ENCODE results near the gene CAPN1. TPM values are rescaled to one million over a fixed set of nuclear protein-coding genes. Genes with fewer than 3 reads are reported as not detected.

CAPN1 gene
- total and polyA plus RNA-seq, 9 of the 15 experiments (the other 6 are each of a cell fraction or from before 2014, with no cell fraction given), result 3.5 to 199 (median 61.6) TPM

DNA sequence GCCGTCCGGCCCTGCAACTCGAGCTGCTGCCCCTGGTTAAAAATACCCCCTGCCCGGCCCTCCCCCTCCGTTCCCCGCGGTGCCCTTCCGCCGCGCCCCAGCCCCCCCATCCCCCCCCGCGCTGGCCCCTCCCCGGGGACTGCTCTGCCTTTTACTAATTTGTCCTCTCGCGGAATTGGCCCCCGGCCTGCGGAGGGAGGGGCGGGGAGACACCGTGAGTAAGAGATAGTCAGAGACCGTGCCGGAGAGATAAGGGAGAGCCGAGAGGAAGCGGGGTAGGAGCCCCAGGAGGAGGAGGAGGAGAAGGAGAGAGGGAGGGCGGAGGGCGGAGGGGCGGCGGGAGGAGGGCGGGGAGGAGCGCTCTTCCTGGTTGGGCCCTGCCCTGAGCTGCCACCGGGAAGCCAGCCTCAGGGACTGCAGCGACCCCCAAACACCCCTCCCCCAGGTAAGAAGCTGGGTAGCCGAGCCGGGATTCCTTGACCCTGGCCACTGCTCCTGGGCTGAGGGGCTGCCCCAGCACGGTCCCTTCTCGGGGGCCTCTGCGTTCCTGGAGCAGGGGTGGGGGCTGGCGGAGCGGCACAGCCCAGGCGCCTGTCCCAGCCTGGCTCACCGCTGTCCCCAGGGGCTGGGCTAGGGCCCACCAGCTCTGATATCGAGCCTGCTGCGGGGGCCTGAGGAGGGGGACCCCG, at the start of gene CAPN1 (continued):
- TF ChIP-seq, protein P1, sequence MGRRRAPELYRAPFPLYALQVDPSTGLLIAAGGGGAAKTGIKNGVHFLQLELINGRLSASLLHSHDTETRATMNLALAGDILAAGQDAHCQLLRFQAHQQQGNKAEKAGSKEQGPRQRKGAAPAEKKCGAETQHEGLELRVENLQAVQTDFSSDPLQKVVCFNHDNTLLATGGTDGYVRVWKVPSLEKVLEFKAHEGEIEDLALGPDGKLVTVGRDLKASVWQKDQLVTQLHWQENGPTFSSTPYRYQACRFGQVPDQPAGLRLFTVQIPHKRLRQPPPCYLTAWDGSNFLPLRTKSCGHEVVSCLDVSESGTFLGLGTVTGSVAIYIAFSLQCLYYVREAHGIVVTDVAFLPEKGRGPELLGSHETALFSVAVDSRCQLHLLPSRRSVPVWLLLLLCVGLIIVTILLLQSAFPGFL (CRISPR knock-in tag; IDR thresholded peaks at IDR 0.05), result no peak
- TF ChIP-seq ZNF197 (CRISPR knock-in tag; IDR thresholded peaks at IDR 0.05; ENCODE audit: low read depth), result no peak
- no peak for TF ChIP-seq ZNF778 (CRISPR knock-in tag; IDR thresholded peaks at IDR 0.05)
- TF ChIP-seq, protein P2, sequence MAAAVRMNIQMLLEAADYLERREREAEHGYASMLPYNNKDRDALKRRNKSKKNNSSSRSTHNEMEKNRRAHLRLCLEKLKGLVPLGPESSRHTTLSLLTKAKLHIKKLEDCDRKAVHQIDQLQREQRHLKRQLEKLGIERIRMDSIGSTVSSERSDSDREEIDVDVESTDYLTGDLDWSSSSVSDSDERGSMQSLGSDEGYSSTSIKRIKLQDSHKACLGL (CRISPR knock-in tag; IDR thresholded peaks at IDR 0.05; ENCODE audit: borderline replicate concordance, poor library complexity, severe bottlenecking), result no peak
- TF ChIP-seq RFX1 (IDR thresholded peaks at IDR 0.05), result no peak
- no peak for TF ChIP-seq WHSC1 (IDR thresholded peaks at IDR 0.05; ENCODE audit: low read length)
- TF ChIP-seq FOXP1 (CRISPR knock-in tag; IDR thresholded peaks at IDR 0.05), result no peak
- TF ChIP-seq POLR2G (IDR thresholded peaks at IDR 0.05; ENCODE audit: low read depth, low read length), result no peak
- peak; percentile 79 for TF ChIP-seq JUND (IDR thresholded peaks at IDR 0.05; ENCODE audit: borderline replicate concordance, low read depth, low read length)
- TF ChIP-seq JUND (tag; IDR thresholded peaks at IDR 0.05; ENCODE audit: borderline replicate concordance, low read depth, low read length), result peak; percentile 42; the same call in 1 of the 3 replicates
- TF ChIP-seq SP1 (CRISPR knock-in tag; IDR thresholded peaks at IDR 0.05), result 0 out of 2 replicates have a peak, but pooled peaks have one; percentile 31
- TF ChIP-seq CEBPG (CRISPR knock-in tag; IDR thresholded peaks at IDR 0.05), result no peak
- no peak for TF ChIP-seq CEBPG (tag; conservative IDR thresholded peaks at IDR 0.05 in 1 of 2, IDR thresholded peaks at IDR 0.05 in 1 of 2)
- no peak for TF ChIP-seq ZNF253 (CRISPR knock-in tag; conservative IDR thresholded peaks at IDR 0.05)
- TF ChIP-seq ZNF589 (CRISPR knock-in tag; IDR thresholded peaks at IDR 0.05; ENCODE audit: low read depth), result no peak
- TF ChIP-seq, protein P3, sequence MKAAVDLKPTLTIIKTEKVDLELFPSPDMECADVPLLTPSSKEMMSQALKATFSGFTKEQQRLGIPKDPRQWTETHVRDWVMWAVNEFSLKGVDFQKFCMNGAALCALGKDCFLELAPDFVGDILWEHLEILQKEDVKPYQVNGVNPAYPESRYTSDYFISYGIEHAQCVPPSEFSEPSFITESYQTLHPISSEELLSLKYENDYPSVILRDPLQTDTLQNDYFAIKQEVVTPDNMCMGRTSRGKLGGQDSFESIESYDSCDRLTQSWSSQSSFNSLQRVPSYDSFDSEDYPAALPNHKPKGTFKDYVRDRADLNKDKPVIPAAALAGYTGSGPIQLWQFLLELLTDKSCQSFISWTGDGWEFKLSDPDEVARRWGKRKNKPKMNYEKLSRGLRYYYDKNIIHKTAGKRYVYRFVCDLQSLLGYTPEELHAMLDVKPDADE (conservative IDR thresholded peaks at IDR 0.05; ENCODE audit: control insufficient read depth, low read depth, low read length), result 0 out of 2 replicates have a peak, but pooled peaks have one; percentile 21
- TF ChIP-seq PHF20 (IDR thresholded peaks at IDR 0.05; ENCODE audit: partially characterized antibody), result peak; percentile 85
- TF ChIP-seq ZNF551 (CRISPR knock-in tag; IDR thresholded peaks at IDR 0.05), result no peak
- no peak for TF ChIP-seq TAF9B (IDR thresholded peaks at IDR 0.05; ENCODE audit: partially characterized antibody)
- no peak for TF ChIP-seq MTF1 (CRISPR knock-in tag; IDR thresholded peaks at IDR 0.05; ENCODE audit: borderline replicate concordance)
- TF ChIP-seq, protein P4, sequence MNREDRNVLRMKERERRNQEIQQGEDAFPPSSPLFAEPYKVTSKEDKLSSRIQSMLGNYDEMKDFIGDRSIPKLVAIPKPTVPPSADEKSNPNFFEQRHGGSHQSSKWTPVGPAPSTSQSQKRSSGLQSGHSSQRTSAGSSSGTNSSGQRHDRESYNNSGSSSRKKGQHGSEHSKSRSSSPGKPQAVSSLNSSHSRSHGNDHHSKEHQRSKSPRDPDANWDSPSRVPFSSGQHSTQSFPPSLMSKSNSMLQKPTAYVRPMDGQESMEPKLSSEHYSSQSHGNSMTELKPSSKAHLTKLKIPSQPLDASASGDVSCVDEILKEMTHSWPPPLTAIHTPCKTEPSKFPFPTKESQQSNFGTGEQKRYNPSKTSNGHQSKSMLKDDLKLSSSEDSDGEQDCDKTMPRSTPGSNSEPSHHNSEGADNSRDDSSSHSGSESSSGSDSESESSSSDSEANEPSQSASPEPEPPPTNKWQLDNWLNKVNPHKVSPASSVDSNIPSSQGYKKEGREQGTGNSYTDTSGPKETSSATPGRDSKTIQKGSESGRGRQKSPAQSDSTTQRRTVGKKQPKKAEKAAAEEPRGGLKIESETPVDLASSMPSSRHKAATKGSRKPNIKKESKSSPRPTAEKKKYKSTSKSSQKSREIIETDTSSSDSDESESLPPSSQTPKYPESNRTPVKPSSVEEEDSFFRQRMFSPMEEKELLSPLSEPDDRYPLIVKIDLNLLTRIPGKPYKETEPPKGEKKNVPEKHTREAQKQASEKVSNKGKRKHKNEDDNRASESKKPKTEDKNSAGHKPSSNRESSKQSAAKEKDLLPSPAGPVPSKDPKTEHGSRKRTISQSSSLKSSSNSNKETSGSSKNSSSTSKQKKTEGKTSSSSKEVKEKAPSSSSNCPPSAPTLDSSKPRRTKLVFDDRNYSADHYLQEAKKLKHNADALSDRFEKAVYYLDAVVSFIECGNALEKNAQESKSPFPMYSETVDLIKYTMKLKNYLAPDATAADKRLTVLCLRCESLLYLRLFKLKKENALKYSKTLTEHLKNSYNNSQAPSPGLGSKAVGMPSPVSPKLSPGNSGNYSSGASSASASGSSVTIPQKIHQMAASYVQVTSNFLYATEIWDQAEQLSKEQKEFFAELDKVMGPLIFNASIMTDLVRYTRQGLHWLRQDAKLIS (CRISPR knock-in tag; IDR thresholded peaks at IDR 0.05), result no peak; the same call in 1 of the 2 replicates
- peak; percentile 25; the same call in 1 of the 2 replicates for TF ChIP-seq DPF2 (IDR thresholded peaks at IDR 0.05)

Data from K562 (cell line).